ENCODE data around the gene CDK19. TPM values are rescaled to one million over a fixed set of nuclear protein-coding genes. Genes with fewer than 3 reads are reported as not detected.

The CDK19 gene
- total and polyA plus RNA-seq, 2 of the 4 experiments (the other 2 are of a cell fraction): 6.0 to 6.8 TPM

DNA sequence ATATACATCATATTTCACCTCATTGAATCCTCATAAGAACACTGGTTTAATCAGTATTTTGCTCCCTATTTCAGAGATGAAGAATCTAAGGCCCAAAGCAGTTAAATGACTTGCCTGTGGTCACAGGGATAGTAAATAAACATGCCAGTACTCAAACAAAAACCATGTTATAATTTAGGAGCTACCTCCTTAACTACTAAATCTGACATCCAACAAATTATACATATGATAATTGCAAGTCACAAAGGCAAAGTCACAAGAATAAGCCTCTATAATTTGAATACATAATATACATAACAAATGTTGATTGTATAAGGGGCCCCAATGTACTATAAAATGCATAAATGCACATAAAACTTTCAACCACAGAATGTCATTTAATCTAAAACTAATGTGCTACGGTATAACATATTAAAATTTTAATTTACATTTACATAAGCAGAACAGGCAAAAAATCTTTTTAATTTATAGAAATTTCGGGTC lies 181.5 kb downstream of the CDK19 start:
- Histone ChIP-seq H3K23ac (ENCODE audit: low read depth, low read length) (no peak overlapping the region), H2BK20ac (ENCODE audit: low read depth, low read length) (no peak overlapping the region), H3K79me1 (ENCODE audit: low read depth in 1 of 2, low read length in 2 of 2) (no peaks in the 10 kb centered on the region), H3K36me3 (ENCODE audit: control insufficient read depth, insufficient read depth, low read length) (no peaks in the 10 kb centered on the region), H4K20me1 (ENCODE audit: insufficient read depth, low read length) (no peaks in the 10 kb centered on the region), H3K4me2 (ENCODE audit: low read depth, low read length) (no peak overlapping the region), H3K9ac (ENCODE audit: low read depth, low read length) (no peak overlapping the region), H2BK120ac (ENCODE audit: low read depth, low read length) (no peak overlapping the region), H3K14ac (replicated peaks; ENCODE audit: low read depth, low read length) (no peak overlapping the region), H2BK5ac (ENCODE audit: low read depth, low read length, poor library complexity, severe bottlenecking) (no peak overlapping the region), H2BK15ac (ENCODE audit: low read depth, low read length) (no peak overlapping the region), H4K8ac (ENCODE audit: low read depth in 2 of 2, low read length in 2 of 2) (no peak overlapping the region), H3K27me3 (ENCODE audit: control insufficient read depth, insufficient read depth, low read length) (no peaks in the 10 kb centered on the region), H4K91ac (ENCODE audit: insufficient read depth, low read depth, low read length) (no peak overlapping the region), H3K9me3 (ENCODE audit: control insufficient read depth, insufficient read depth, low read length) (no peaks in the 10 kb centered on the region), H3K9me1 (ENCODE audit: insufficient read depth, low read length) (no peaks in the 10 kb centered on the region; the same call in 1 of the 2 replicates), H4K5ac (ENCODE audit: low read depth, low read length) (no peak overlapping the region), H3K4ac (ENCODE audit: low read depth, low read length) (no peak overlapping the region), H2AK5ac (ENCODE audit: low read depth, low read length) (no peak overlapping the region), H3K18ac (ENCODE audit: low read depth, low read length) (no peak overlapping the region), H3K56ac (ENCODE audit: extremely low read depth, insufficient read depth, low read length) (no peak overlapping the region), H2AFZ (replicated peaks; ENCODE audit: low read length, poor library complexity) (no peak overlapping the region), H3K4me3 (ENCODE audit: insufficient read depth, low read depth, low read length) (no peak overlapping the region), H2AK9ac (replicated peaks; ENCODE audit: low read depth, low read length, poor library complexity) (no peak overlapping the region), H3K27ac (ENCODE audit: insufficient read depth, low read length) (no peak overlapping the region), H3K4me1 (ENCODE audit: control insufficient read depth, insufficient read depth, low read length) (peaks cover 3% of the 10 kb centered on the region)
- no peak for ATAC-seq (ENCODE audit: low read depth)
- intact Hi-C loops (cut with micrococcal nuclease) (no loop called here), in situ Hi-C loops (cut with MboI; ENCODE audit: low sequenced_read_pairs) (no loop called here), dilution Hi-C loops (cut with HindIII; ENCODE audit: low sequenced_read_pairs, unreplicated experiment) (no loop called here)
- ChIA-PET CTCF (interaction anchor here (1.1 kb wide), 1 partner anchor 15 kb away, joined by 3 read pairs; no protein-coding TSS in a partner anchor), POLR2A (ENCODE audit: unreplicated experiment) (no interaction called here)
- no TSS peak for BruUV-seq (replicated peaks)
- TF ChIP-seq MAFK (IDR thresholded peaks at IDR 0.05; ENCODE audit: low read depth, low read length) (no peak), FOS (IDR thresholded peaks at IDR 0.05; ENCODE audit: low read depth, low read length) (no peak)
- DNase-seq: no peak
- WGBS, 2 experiments (ENCODE audit: extremely low coverage in 2 of 2, insufficient read length in 1 of 2): no CpG with 5 or more reads among the region's 2 CpGs

Measured in IMR-90 (cell line).